ENCODE measurements around the gene CHRNA7. TPM values are rescaled to one million over a fixed set of nuclear protein-coding genes. Genes with fewer than 3 reads are reported as not detected.

The CHRNA7 gene
- total RNA-seq, 1 experiment from 2014 or later, result 4.4 TPM

GRCh38 chr15:32035285-32035684 is 5.0 kb downstream of the CHRNA7 start:
- H3K4me1 ChIP-seq (ENCODE audit: insufficient read depth, low read length), result no peaks in the 10 kb centered on the region; the same call in 1 of the 2 replicates
- no peak overlapping the region for H2BK20ac ChIP-seq (ENCODE audit: low read depth, low read length, poor library complexity, severe bottlenecking)
- DNase-seq, result no peak
- no peak overlapping the region for H2BK12ac ChIP-seq (ENCODE audit: insufficient read length, low read depth, low read length)
- no peak overlapping the region for H3K23ac ChIP-seq (ENCODE audit: insufficient read length, low read depth, low read length)
- H3K27me3 Mint-ChIP-seq (ENCODE audit: low read depth), result peaks cover 16% of the 10 kb centered on the region
- H3T11ph ChIP-seq (ENCODE audit: low read length), result no peak overlapping the region
- no peaks in the 10 kb centered on the region for H3K23me2 ChIP-seq (ENCODE audit: insufficient read length, low read depth, low read length, poor library complexity, severe bottlenecking)
- H3K9ac ChIP-seq (ENCODE audit: extremely low read depth, insufficient read length, low read length), result no peak overlapping the region
- peaks cover 10 to 11% of the 10 kb centered on the region in 2 experiments for H3K4me1 Mint-ChIP-seq
- H3K9me3 Mint-ChIP-seq, result no peaks in the 10 kb centered on the region
- no peaks in the 10 kb centered on the region for H3K79me1 ChIP-seq (ENCODE audit: insufficient read depth, low read depth, low read length, poor library complexity, severe bottlenecking)
- no peak overlapping the region for H2BK15ac ChIP-seq (ENCODE audit: low read depth, low read length)
- H3K4ac ChIP-seq (ENCODE audit: low read depth, low read length), result no peak overlapping the region
- no peak overlapping the region for H4K5ac ChIP-seq (ENCODE audit: insufficient read length, low read depth, low read length)
- no peak for TF ChIP-seq CTCF (conservative IDR thresholded peaks at IDR 0.05)
- H3K27ac ChIP-seq (ENCODE audit: insufficient read length, low read depth, low read length), result no peak overlapping the region
- H4K20me1 ChIP-seq (ENCODE audit: control insufficient read depth, insufficient read depth, insufficient read length), result no peaks in the 10 kb centered on the region
- no peak overlapping the region for H3K27ac Mint-ChIP-seq
- no peak overlapping the region for H3K14ac ChIP-seq (ENCODE audit: insufficient read depth, low read length)
- H3K18ac ChIP-seq (ENCODE audit: insufficient read length, low read depth, low read length), result no peak overlapping the region
- no peak overlapping the region for H3K4me2 ChIP-seq (ENCODE audit: insufficient read depth, insufficient read length, low read length)
- H3K4me3 Mint-ChIP-seq, result no peak overlapping the region
- H3K36me3 Mint-ChIP-seq (ENCODE audit: insufficient read depth in 1 of 3, low read depth in 3 of 3), result 0 out of 7 replicates have a peak, but pooled peaks cover 0 to 6% (median 0%) of the 10 kb centered on the region in 3 experiments
- H4K8ac ChIP-seq (replicated peaks; ENCODE audit: insufficient read length, low read depth, low read length), result no peak overlapping the region
- no peak overlapping the region for H2AK5ac ChIP-seq (ENCODE audit: insufficient read length, low read length)
- H3K56ac ChIP-seq (ENCODE audit: insufficient read length, low read depth, low read length), result no peak overlapping the region
- no peaks in the 10 kb centered on the region; the same call in 1 of the 2 replicates for H3K27me3 ChIP-seq (ENCODE audit: insufficient read depth, low read length)
- H3K79me2 ChIP-seq (ENCODE audit: insufficient read depth, low read length), result no peaks in the 10 kb centered on the region
- no peak overlapping the region for H2AFZ ChIP-seq (ENCODE audit: low read length)
- no CpG with 5 or more reads among the region's 2 CpGs for WGBS (ENCODE audit: extremely low coverage, insufficient read length, low lambda C conversion rate)
- no peak overlapping the region for H2BK5ac ChIP-seq (ENCODE audit: insufficient read length, low read length)
- no peak overlapping the region for H4K91ac ChIP-seq (ENCODE audit: insufficient read length, low read depth, low read length)
- no peaks in the 10 kb centered on the region for H3K9me3 ChIP-seq (ENCODE audit: control insufficient read depth, low read depth, low read length)
- H2BK120ac ChIP-seq (ENCODE audit: low read depth, low read length, poor library complexity, severe bottlenecking), result no peak overlapping the region
